Effector memory CD8-positive, alpha-beta T cell (primary cell): ENCODE data around the gene UGCG.
A peak's percentile ranks its signal among the peaks of the same experiment; 100 is the strongest.
"Not testable (repeated sequence)": the region's sequence is repeated elsewhere in the genome, so short reads cannot be mapped to it uniquely, and the experiment has no call there.

Experiments
- ATAC-seq: fragments of 150-1000 bp; cut with Tn5 transposase; replicated peaks from 2 replicates; pipeline ENCODE4 v1.10.0; 2021; ENCODE audit warnings: mild to moderate bottlenecking, moderate library complexity
- DNase-seq, 3 experiments: peaks; one replicate each; pipeline ENCODE4 v3.0.0; 2021
- H3K27ac Mint-ChIP-seq, 2 donors: one replicate each; pipeline ENCODE4 v1.8.0; 2022; ENCODE audit warnings: mild to moderate bottlenecking in 2 of 2, mixed read lengths in 2 of 2, moderate library complexity in 2 of 2
- H3K27me3 Mint-ChIP-seq, 2 donors: one replicate each; pipeline ENCODE4 v1.8.0; 2022; ENCODE audit warnings: mixed read lengths in 2 of 2
- H3K36me3 Mint-ChIP-seq: one replicate; pipeline ENCODE4 v1.8.0; 2022; ENCODE audit warnings: mild to moderate bottlenecking, moderate library complexity, mixed read lengths; ENCODE audit not compliant: insufficient read depth
- H3K4me1 Mint-ChIP-seq, 2 donors: one replicate each; pipeline ENCODE4 v1.8.0; 2022; ENCODE audit warnings: low read depth in 2 of 2, mixed read lengths in 2 of 2
- H3K4me3 Mint-ChIP-seq, 2 donors: one replicate each; pipeline ENCODE4 v1.8.0; 2022; ENCODE audit warnings: mild to moderate bottlenecking in 2 of 2, mixed read lengths in 2 of 2, moderate library complexity in 2 of 2
- H3K9me3 Mint-ChIP-seq, 2 donors: one replicate each; pipeline ENCODE4 v1.8.0; 2022; ENCODE audit warnings: mixed read lengths in 2 of 2

UGCG gene

GRCh38 chr9:111937301-111937700 is 40.7 kb downstream of the UGCG start:
- H3K9me3 Mint-ChIP-seq, result peaks cover 0 to 2% of the 10 kb centered on the region in 2 donors
- H3K36me3 Mint-ChIP-seq, result peaks cover 36% of the 10 kb centered on the region

GRCh38 chr9:111937781-111938426 is 41.3 kb downstream of the UGCG start:
- peak; percentile 99 for ATAC-seq
- DNase-seq, result peak; percentile 34 to 41 (median 41)
- Mint-ChIP-seq H3K4me1 (peaks cover 18 to 22% of the 10 kb centered on the region in 2 donors), H3K36me3 (peaks cover 30% of the 10 kb centered on the region), H3K9me3 (peaks cover 0 to 2% of the 10 kb centered on the region in 2 donors), H3K27ac (peak overlapping the region; percentile 90 to 93), H3K4me3 (peak overlapping the region; percentile 63 to 70), H3K27me3 (no peaks in the 10 kb centered on the region)

More at GRCh38 chr9:111937301-111937700, 40.7 kb downstream of the UGCG start:
- H3K4me1 Mint-ChIP-seq, result peaks cover 18 to 22% of the 10 kb centered on the region in 2 donors
- DNase-seq (no peak), ATAC-seq (no peak)
- H3K27ac Mint-ChIP-seq, result peak overlapping the region; percentile 90 to 93
- no peaks in the 10 kb centered on the region for H3K27me3 Mint-ChIP-seq
- H3K4me3 Mint-ChIP-seq, result peak overlapping the region; percentile 63 to 70

DNA sequence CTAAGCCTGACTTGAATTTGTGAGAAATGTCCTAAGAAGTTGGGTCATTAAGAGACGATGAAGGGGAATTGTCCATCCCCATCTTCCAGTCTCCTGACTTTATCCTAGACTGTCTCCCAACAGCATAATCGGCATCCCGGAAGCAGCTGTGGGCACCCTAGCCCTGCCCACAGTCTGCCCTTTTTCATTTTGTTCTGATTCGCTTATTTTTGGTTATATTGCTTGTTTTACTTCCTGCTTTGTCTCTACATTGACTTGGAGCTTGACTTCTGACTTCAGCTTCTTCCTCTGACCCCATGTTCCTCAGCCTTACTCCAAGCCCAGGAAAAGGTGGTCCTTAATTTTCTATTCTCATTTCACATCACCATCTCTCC is 41.8 kb downstream of the UGCG start:
- Mint-ChIP-seq H3K4me3 (peak overlapping the region; percentile 63 to 70), H3K9me3 (peaks cover 0 to 2% of the 10 kb centered on the region in 2 donors), H3K27me3 (no peaks in the 10 kb centered on the region), H3K4me1 (peaks cover 18 to 22% of the 10 kb centered on the region in 2 donors), H3K27ac (peak overlapping the region; percentile 90 to 93), H3K36me3 (peaks cover 25% of the 10 kb centered on the region)
- DNase-seq, result no peak
- ATAC-seq, result no peak

DNA sequence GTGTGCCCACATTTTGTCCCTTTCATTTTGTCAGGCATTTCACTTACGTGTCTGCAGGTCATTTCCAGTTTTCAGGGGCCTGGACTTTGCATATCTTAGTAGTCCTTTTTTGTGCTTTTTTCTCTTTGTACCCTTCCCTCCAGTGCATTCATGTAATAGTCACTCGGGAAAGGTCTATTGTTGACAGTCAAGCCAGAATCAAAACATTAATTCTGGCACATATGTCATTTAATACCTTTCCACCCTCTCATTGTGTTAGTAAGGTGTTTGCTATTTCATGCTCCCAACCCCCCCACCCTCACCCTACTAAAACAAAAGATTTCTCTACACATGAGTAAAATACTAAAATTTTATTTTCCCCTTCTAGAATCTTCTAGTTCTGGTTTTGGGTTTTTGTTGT is 42.7 kb downstream of the UGCG start:
- H3K27me3 Mint-ChIP-seq, result no peaks in the 10 kb centered on the region
- peak overlapping the region; percentile 90 to 93 for H3K27ac Mint-ChIP-seq
- H3K4me3 Mint-ChIP-seq, result peak overlapping the region; percentile 63 to 70
- H3K9me3 Mint-ChIP-seq, result peaks cover 0 to 2% of the 10 kb centered on the region in 2 donors
- DNase-seq (no peak), ATAC-seq (no peak)
- peaks cover 19 to 22% of the 10 kb centered on the region in 2 donors for H3K4me1 Mint-ChIP-seq
- H3K36me3 Mint-ChIP-seq, result peaks cover 15% of the 10 kb centered on the region

- Mint-ChIP-seq H3K4me1 (peaks cover 24 to 27% of the 10 kb centered on the region in 2 donors), H3K27ac (no peak overlapping the region), H3K9me3 (peaks cover 0 to 2% of the 10 kb centered on the region in 2 donors), H3K4me3 (no peak overlapping the region), H3K36me3 (peaks cover 5% of the 10 kb centered on the region), H3K27me3 (peaks cover 0 to 2% of the 10 kb centered on the region in 2 donors)
- DNase-seq (no peak), ATAC-seq (no peak)
Measured at GRCh38 chr9:111940697-111941096, 44.1 kb downstream of the UGCG start.

- H3K27me3 Mint-ChIP-seq, result peaks cover 0 to 5% of the 10 kb centered on the region in 2 donors
- no peak for DNase-seq
- no peak overlapping the region for H3K4me3 Mint-ChIP-seq
- peaks cover 4% of the 10 kb centered on the region for H3K36me3 Mint-ChIP-seq
- H3K4me1 Mint-ChIP-seq, result peaks cover 15 to 16% of the 10 kb centered on the region in 2 donors
- H3K9me3 Mint-ChIP-seq, result no peaks in the 10 kb centered on the region
- H3K27ac Mint-ChIP-seq, result no peak overlapping the region
- no peak for ATAC-seq
Measured at GRCh38 chr9:111943200-111943599, 46.6 kb downstream of the UGCG start.

GRCh38 chr9:111943746-111944145 is 47.1 kb downstream of the UGCG start:
- peaks cover 0 to 5% of the 10 kb centered on the region in 2 donors for H3K27me3 Mint-ChIP-seq
- H3K36me3 Mint-ChIP-seq, result peaks cover 4% of the 10 kb centered on the region
- ATAC-seq, result no peak
- peaks cover 11% of the 10 kb centered on the region in 2 donors for H3K4me1 Mint-ChIP-seq
- no peak overlapping the region for H3K4me3 Mint-ChIP-seq
- H3K27ac Mint-ChIP-seq, result no peak overlapping the region
- no peak for DNase-seq
- no peaks in the 10 kb centered on the region for H3K9me3 Mint-ChIP-seq

DNA sequence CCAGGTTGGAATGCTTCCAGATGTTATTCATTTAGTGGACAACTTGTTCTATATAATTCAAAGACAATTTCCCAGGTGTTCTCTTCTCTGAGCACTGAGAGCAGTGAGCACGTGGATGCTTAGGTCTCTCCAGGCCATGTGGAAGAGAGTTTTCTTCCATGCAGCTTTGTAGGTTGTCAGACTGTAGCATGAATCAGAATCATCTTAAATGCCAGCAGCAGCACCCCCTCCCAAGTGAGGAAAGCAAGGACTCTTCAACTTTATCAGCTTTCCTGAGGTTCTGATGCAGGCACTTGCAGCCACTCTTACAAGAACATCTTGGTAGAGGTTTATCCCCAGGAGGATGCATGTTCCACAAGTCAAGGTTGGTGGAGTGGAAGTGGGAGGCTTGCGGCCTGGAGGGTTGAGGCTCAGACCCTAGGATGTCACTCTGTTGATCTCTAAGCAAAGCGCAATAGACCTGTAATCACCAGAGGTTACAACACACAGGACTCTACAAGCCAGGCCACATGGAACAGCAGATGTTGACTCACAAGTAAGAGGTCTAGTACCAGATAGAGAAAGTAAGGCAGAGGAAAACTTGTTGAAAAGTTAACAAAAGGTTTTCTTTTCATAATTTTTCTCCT is 47.7 kb downstream of the UGCG start:
- Mint-ChIP-seq H3K36me3 (no peaks in the 10 kb centered on the region), H3K9me3 (no peaks in the 10 kb centered on the region), H3K27ac (no peak overlapping the region), H3K4me1 (peaks cover 5 to 6% of the 10 kb centered on the region in 2 donors), H3K27me3 (peaks cover 0 to 5% of the 10 kb centered on the region in 2 donors), H3K4me3 (no peak overlapping the region)
- ATAC-seq, result no peak
- DNase-seq, result no peak

DNA sequence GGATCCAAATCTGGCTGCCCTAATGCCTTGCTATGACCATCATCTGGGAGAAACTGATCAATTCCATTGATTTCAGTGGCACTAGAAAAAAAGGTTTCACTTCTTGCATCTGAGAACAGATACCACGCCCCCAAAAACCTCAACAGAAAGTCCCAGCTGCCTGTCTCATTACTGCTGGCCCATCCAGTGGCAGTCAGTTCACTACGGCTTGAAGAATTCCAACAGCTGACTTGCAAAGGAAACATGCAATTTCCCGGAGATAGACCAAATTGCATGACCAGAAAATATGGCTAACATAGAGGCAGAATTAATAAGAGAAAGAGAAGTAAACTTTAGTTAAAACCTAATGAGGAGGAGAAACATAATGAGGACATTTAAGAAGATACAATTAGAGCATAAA is 48.6 kb downstream of the UGCG start:
- no peaks in the 10 kb centered on the region for H3K9me3 Mint-ChIP-seq
- H3K36me3 Mint-ChIP-seq, result no peaks in the 10 kb centered on the region
- peak; percentile 58 for ATAC-seq
- H3K4me1 Mint-ChIP-seq, result peaks cover 5 to 6% of the 10 kb centered on the region in 2 donors
- DNase-seq, result peak in 2 of 3 experiments; percentile 4 to 10
- H3K27me3 Mint-ChIP-seq, result peaks cover 0 to 5% of the 10 kb centered on the region in 2 donors
- H3K27ac Mint-ChIP-seq, result no peak overlapping the region
- no peak overlapping the region for H3K4me3 Mint-ChIP-seq

GRCh38 chr9:111948109-111948508 is 51.5 kb downstream of the UGCG start:
- not testable (repeated sequence) for H3K9me3 Mint-ChIP-seq, H3K4me1 Mint-ChIP-seq, ATAC-seq, H3K36me3 Mint-ChIP-seq, H3K4me3 Mint-ChIP-seq, H3K27me3 Mint-ChIP-seq, DNase-seq, H3K27ac Mint-ChIP-seq

DNA sequence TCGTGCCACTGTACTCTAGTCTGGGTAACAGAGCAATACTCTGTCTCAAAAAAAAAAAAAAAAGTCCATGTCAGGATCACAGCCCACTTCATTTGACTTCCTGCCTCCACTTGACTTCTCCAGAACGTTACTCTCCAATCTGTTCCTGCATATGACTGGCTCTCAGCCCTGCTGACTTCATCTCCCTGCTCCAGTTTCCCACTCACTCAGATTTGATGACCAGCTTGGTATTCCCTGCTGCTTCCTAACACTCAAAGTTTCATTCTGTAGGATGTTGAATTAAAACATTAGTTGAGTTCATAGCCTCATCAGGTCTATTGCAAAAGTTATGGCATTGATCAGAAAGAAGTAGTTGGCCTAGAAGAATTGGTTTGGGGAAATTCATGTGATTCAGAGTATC is 52.3 kb downstream of the UGCG start:
- DNase-seq (no peak), ATAC-seq (no peak)
- Mint-ChIP-seq H3K36me3 (no peaks in the 10 kb centered on the region), H3K27me3 (peaks cover 0 to 5% of the 10 kb centered on the region in 2 donors), H3K4me3 (no peak overlapping the region), H3K27ac (no peak overlapping the region), H3K9me3 (no peaks in the 10 kb centered on the region), H3K4me1 (peaks cover 5 to 6% of the 10 kb centered on the region in 2 donors)

DNA sequence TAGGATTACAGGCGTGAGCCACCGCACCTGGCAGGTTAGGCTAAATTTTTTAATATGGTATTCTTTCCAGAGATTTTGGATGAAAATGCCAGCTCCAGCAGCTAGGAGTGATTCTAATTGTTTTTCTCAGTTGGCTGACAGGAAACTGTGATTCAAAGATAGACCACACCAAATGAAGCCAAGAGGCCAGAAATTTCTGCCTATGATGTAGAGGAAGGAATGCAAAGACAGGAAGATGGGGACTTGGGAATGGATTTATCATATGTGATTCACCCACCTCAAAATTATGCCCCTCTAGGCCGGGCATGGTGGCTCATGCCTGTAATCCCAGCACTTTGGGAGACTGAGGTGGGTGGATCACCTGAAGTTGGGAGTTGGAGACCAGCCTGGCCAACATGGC is 53.3 kb downstream of the UGCG start:
- Mint-ChIP-seq H3K4me1 (peaks cover 2 to 5% of the 10 kb centered on the region in 2 donors), H3K27ac (no peak overlapping the region), H3K27me3 (peaks cover 0 to 5% of the 10 kb centered on the region in 2 donors), H3K36me3 (no peaks in the 10 kb centered on the region), H3K4me3 (no peak overlapping the region), H3K9me3 (no peaks in the 10 kb centered on the region)
- ATAC-seq (no peak), DNase-seq (no peak)

DNA sequence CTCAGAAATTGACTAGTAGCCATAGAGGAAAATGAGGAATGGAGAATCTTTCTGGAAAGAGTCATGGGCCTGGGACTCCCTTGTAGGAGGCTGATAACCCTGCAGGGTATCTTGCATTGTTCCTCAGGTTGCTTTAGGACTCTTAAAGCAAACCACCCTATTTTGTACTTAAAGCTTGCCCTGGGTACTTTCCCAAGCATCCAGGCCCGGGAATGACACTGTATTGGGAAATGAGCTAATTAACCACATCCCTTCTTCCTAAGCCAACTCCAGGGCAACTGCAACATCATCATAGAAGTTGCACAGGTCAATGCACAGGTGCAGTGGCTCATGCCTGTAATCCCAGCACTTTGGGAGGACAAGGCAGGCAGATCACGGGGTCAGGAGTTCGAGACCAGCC is 55.9 kb downstream of the UGCG start:
- Mint-ChIP-seq H3K36me3 (no peaks in the 10 kb centered on the region), H3K4me1 (peaks cover 4 to 5% of the 10 kb centered on the region in 2 donors), H3K27ac (no peak overlapping the region), H3K9me3 (no peaks in the 10 kb centered on the region), H3K4me3 (no peak overlapping the region), H3K27me3 (no peaks in the 10 kb centered on the region)
- ATAC-seq (no peak), DNase-seq (no peak)

DNA sequence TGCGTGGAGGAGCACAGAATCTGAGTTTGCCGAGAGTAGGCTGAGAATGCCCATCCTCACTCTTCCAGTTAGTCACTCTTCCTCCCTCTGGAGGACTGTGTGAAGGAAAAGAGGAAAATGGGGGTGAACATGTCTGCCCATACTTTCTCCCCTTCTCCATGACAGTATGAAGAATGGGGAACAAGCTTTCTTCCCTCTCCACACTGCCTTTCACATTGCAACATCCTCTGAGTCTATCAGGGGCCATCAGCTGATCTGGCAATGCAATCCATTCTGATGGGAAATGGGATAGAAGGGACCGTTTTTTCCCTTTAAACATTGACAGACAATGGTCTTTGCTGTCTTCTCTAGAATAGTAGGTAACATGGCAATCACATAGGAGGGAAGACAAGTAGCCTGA is 56.8 kb downstream of the UGCG start:
- Mint-ChIP-seq H3K27ac (no peak overlapping the region), H3K36me3 (no peaks in the 10 kb centered on the region), H3K9me3 (no peaks in the 10 kb centered on the region), H3K4me1 (peaks cover 13 to 14% of the 10 kb centered on the region in 2 donors), H3K27me3 (no peaks in the 10 kb centered on the region), H3K4me3 (no peak overlapping the region)
- ATAC-seq (no peak), DNase-seq (no peak)
